ENCODE measurements around the gene C22orf31.
"Not testable (repeated sequence)": the region's sequence is repeated elsewhere in the genome, so short reads cannot be mapped to it uniquely, and the experiment has no call there.

Gene C22orf31

DNA sequence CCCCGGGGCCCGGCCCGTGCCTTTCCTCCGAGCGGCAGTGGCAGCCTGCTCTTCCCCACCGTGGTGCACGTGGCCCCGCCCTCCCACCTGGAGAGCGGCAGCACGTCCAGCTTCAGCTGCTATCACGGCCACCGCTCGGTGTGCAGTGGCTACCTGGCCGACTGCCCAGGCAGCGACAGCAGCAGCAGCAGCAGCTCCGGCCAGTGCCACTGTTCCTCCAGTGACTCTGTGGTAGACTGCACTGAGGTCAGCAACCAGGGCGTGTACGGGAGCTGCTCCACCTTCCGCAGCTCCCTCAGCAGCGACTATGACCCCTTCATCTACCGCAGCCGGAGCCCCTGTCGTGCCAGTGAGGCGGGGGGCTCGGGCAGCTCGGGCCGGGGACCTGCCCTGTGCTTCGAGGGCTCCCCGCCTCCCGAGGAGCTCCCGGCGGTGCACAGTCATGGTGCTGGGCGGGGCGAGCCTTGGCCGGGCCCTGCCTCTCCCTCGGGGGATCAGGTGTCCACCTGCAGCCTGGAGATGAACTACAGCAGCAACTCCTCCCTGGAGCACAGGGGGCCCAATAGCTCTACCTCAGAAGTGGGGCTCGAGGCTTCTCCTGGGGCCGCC is 11.9 kb downstream of the C22orf31 start:
- peaks cover 6% of the 10 kb centered on the region for H3K4me1 ChIP-seq (ENCODE audit: control insufficient read depth, insufficient read depth, low read length)
- no peak overlapping the region for H3K4me3 ChIP-seq (ENCODE audit: low read length)
- H3K36me3 ChIP-seq (ENCODE audit: insufficient read depth, low read length): peaks cover 4% of the 10 kb centered on the region
- H3K9me3 ChIP-seq (replicated peaks; ENCODE audit: low read length): no peaks in the 10 kb centered on the region
- no peaks in the 10 kb centered on the region for H3K27me3 ChIP-seq (ENCODE audit: control insufficient read depth, insufficient read depth, low read length)
- no peak overlapping the region for H3K4me2 ChIP-seq (ENCODE audit: low read length)
- H3K9ac ChIP-seq (ENCODE audit: low read depth, low read length): no peak overlapping the region

GRCh38 chr22:29048822-29049654 is 12.6 kb downstream of the C22orf31 start:
- Histone ChIP-seq H3K9me3 (replicated peaks; ENCODE audit: low read length) (no peaks in the 10 kb centered on the region), H3K4me2 (ENCODE audit: low read length) (no peak overlapping the region), H3K9ac (ENCODE audit: low read depth, low read length) (no peak overlapping the region), H3K4me1 (ENCODE audit: control insufficient read depth, insufficient read depth, low read length) (peaks cover 13% of the 10 kb centered on the region), H3K27me3 (ENCODE audit: control insufficient read depth, insufficient read depth, low read length) (no peaks in the 10 kb centered on the region), H3K36me3 (ENCODE audit: insufficient read depth, low read length) (peaks cover 4% of the 10 kb centered on the region), H3K4me3 (ENCODE audit: low read length) (no peak overlapping the region)

GRCh38 chr22:29044657-29045176 is 16.9 kb downstream of the C22orf31 start:
- Histone ChIP-seq H3K9ac (ENCODE audit: low read depth, low read length) (peak overlapping the region; percentile 36), H3K4me3 (ENCODE audit: low read length) (peak overlapping the region; percentile 47)

GRCh38 chr22:29043906-29044575 is 17.6 kb downstream of the C22orf31 start:
- H3K9me3 ChIP-seq (replicated peaks; ENCODE audit: low read length): no peaks in the 10 kb centered on the region

More at GRCh38 chr22:29044657-29045176, 16.9 kb downstream of the C22orf31 start:
- H3K4me2 ChIP-seq (ENCODE audit: low read length): peak overlapping the region; percentile 75
- no peaks in the 10 kb centered on the region for H3K27me3 ChIP-seq (ENCODE audit: control insufficient read depth, insufficient read depth, low read length)
- peaks cover 33% of the 10 kb centered on the region for H3K4me1 ChIP-seq (ENCODE audit: control insufficient read depth, insufficient read depth, low read length)
- H3K36me3 ChIP-seq (ENCODE audit: insufficient read depth, low read length): no peaks in the 10 kb centered on the region
- H3K9me3 ChIP-seq (replicated peaks; ENCODE audit: low read length): no peaks in the 10 kb centered on the region

DNA sequence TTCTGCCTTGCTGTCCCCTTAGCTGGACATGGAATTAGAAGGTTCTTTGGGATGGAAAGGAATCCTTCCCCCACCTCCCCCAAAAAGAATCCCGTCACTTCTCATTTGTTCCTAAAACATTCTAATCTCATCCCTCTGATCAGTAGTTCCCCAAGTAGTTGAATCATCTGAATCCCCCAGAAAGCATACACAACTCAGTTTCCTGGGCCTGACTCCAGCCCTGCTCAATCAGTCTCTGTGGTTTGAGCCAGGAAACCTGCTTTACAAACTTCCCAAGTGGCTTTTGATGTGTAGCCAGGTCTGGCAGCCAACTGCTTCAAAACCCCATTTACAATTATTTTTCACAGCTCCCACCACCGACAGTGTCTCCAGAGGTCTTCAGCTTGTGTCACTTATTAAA is 20.2 kb downstream of the C22orf31 start:
- H3K4me2 ChIP-seq (ENCODE audit: low read length): no peak overlapping the region

More at GRCh38 chr22:29043906-29044575, 17.6 kb downstream of the C22orf31 start:
- no peaks in the 10 kb centered on the region for H3K27me3 ChIP-seq (ENCODE audit: control insufficient read depth, insufficient read depth, low read length)
- H3K4me2 ChIP-seq (ENCODE audit: low read length): peak overlapping the region; percentile 75
- H3K36me3 ChIP-seq (ENCODE audit: insufficient read depth, low read length): no peaks in the 10 kb centered on the region
- peaks cover 33% of the 10 kb centered on the region for H3K4me1 ChIP-seq (ENCODE audit: control insufficient read depth, insufficient read depth, low read length)
- H3K4me3 ChIP-seq (ENCODE audit: low read length): peak overlapping the region; percentile 47
- H3K9ac ChIP-seq (ENCODE audit: low read depth, low read length): peak overlapping the region; percentile 36

DNA sequence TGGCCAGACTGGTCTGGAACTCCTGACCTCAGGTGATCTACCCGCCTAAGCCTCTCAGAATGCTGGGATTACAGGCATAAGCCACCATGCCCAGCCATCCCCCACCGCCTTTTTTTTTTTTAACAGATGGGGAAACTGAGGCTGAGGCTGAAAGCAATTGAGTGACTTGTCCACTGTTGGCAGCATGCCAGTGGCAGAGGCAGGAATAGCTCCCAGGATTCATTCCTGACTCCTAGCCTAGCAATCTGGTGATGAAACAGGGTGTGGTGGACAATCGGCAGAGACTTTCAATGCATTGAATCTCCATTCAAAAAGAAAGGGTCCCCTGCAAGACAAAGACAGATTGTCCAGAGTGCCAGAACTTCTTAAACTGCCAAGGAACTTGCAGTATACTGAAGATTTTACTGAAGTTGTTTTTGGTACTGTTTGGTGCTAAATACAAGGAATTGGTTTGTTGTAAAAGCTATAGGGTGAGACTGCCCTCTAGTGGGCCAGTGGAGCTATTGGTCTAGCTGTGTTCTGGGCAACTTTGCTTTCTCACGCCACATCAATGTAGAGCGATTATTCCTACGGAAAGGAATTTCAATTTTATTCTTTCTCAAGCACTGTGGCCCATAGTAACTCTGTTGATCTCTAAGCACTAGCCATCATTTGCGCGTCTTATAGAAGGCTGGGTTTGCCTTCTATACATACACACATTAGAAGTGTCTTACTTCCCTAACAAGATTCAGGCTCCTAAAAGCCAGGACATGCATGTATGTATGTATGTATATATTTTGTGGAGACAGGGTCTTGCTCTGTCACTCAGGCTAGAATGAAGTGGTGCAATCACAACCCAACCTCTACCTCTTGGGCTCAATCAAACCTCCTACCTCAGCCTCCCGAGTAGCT is 21.0 kb downstream of the C22orf31 start:
- H3K4me2 ChIP-seq (ENCODE audit: low read length): peak overlapping the region; percentile 43
- H3K9ac ChIP-seq (ENCODE audit: low read depth, low read length): peak overlapping the region; percentile 16
- H3K27me3 ChIP-seq (ENCODE audit: control insufficient read depth, insufficient read depth, low read length): no peaks in the 10 kb centered on the region
- H3K4me1 ChIP-seq (ENCODE audit: control insufficient read depth, insufficient read depth, low read length): peaks cover 33% of the 10 kb centered on the region
- no peaks in the 10 kb centered on the region for H3K36me3 ChIP-seq (ENCODE audit: insufficient read depth, low read length)
- H3K9me3 ChIP-seq (replicated peaks; ENCODE audit: low read length): no peaks in the 10 kb centered on the region
- no peak overlapping the region for H3K4me3 ChIP-seq (ENCODE audit: low read length)

More for the DNA sequence above, 20.2 kb downstream of the C22orf31 start:
- no peaks in the 10 kb centered on the region for H3K27me3 ChIP-seq (ENCODE audit: control insufficient read depth, insufficient read depth, low read length)
- H3K4me1 ChIP-seq (ENCODE audit: control insufficient read depth, insufficient read depth, low read length): peaks cover 33% of the 10 kb centered on the region
- H3K9ac ChIP-seq (ENCODE audit: low read depth, low read length): peak overlapping the region; percentile 16
- H3K36me3 ChIP-seq (ENCODE audit: insufficient read depth, low read length): no peaks in the 10 kb centered on the region
- no peak overlapping the region for H3K4me3 ChIP-seq (ENCODE audit: low read length)
- H3K9me3 ChIP-seq (replicated peaks; ENCODE audit: low read length): no peaks in the 10 kb centered on the region

DNA sequence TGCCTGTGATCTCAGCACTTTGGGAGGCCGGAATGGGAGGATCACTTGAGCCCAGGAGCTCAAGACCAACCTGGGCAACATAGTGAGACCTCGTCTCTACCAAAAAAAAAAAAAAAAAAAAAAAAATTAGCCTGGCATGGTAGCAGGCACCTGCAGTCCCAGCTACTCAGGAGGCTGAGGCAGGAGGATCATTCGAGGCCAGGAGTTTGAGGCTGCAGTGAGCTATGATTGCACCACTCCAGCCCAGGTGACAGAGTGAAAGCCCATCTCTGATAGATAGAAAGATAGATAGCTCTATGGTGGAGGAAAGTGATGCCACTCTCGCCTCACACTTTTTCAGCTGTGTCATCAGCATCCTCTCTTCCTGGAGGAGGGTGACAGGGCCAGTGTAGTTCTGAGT is 21.9 kb downstream of the C22orf31 start:
- not testable (repeated sequence) for H3K27me3 ChIP-seq (ENCODE audit: control insufficient read depth, insufficient read depth, low read length); H3K36me3 ChIP-seq (ENCODE audit: insufficient read depth, low read length); H3K4me3 ChIP-seq (ENCODE audit: low read length); H3K4me2 ChIP-seq (ENCODE audit: low read length); H3K9ac ChIP-seq (ENCODE audit: low read depth, low read length); H3K9me3 ChIP-seq (replicated peaks; ENCODE audit: low read length)
- H3K4me1 ChIP-seq (ENCODE audit: control insufficient read depth, insufficient read depth, low read length): peaks cover 27% of the 10 kb centered on the region

GRCh38 chr22:29039148-29039547 is 22.5 kb downstream of the C22orf31 start:
- no peaks in the 10 kb centered on the region for H3K36me3 ChIP-seq (ENCODE audit: insufficient read depth, low read length)
- H3K9me3 ChIP-seq (replicated peaks; ENCODE audit: low read length): no peaks in the 10 kb centered on the region
- H3K9ac ChIP-seq (ENCODE audit: low read depth, low read length): no peak overlapping the region
- H3K4me1 ChIP-seq (ENCODE audit: control insufficient read depth, insufficient read depth, low read length): peaks cover 21% of the 10 kb centered on the region
- H3K4me3 ChIP-seq (ENCODE audit: low read length): no peak overlapping the region
- no peak overlapping the region for H3K4me2 ChIP-seq (ENCODE audit: low read length)
- H3K27me3 ChIP-seq (ENCODE audit: control insufficient read depth, insufficient read depth, low read length): no peaks in the 10 kb centered on the region

GRCh38 chr22:29037340-29037932 is 24.2 kb downstream of the C22orf31 start:
- Histone ChIP-seq H3K4me1 (ENCODE audit: control insufficient read depth, insufficient read depth, low read length) (peaks cover 19% of the 10 kb centered on the region), H3K9me3 (replicated peaks; ENCODE audit: low read length) (no peaks in the 10 kb centered on the region), H3K4me2 (ENCODE audit: low read length) (no peak overlapping the region), H3K4me3 (ENCODE audit: low read length) (no peak overlapping the region), H3K36me3 (ENCODE audit: insufficient read depth, low read length) (no peaks in the 10 kb centered on the region), H3K9ac (ENCODE audit: low read depth, low read length) (no peak overlapping the region), H3K27me3 (ENCODE audit: control insufficient read depth, insufficient read depth, low read length) (no peaks in the 10 kb centered on the region)

GRCh38 chr22:29032584-29032983 is 29.0 kb downstream of the C22orf31 start:
- H3K4me3 ChIP-seq (ENCODE audit: low read length): no peak overlapping the region
- peak overlapping the region; percentile 78 for H3K9ac ChIP-seq (ENCODE audit: low read depth, low read length)
- no peak overlapping the region for H3K4me2 ChIP-seq (ENCODE audit: low read length)
- no peaks in the 10 kb centered on the region for H3K27me3 ChIP-seq (ENCODE audit: control insufficient read depth, insufficient read depth, low read length)
- H3K9me3 ChIP-seq (replicated peaks; ENCODE audit: low read length): no peaks in the 10 kb centered on the region
- peaks cover 24% of the 10 kb centered on the region for H3K4me1 ChIP-seq (ENCODE audit: control insufficient read depth, insufficient read depth, low read length)
- no peaks in the 10 kb centered on the region for H3K36me3 ChIP-seq (ENCODE audit: insufficient read depth, low read length)
